K562 (cell line): ENCODE results near the gene NLRX1. TPM values are rescaled to one million over a fixed set of nuclear protein-coding genes. Genes with fewer than 3 reads are reported as not detected.
A peak's percentile ranks its signal among the peaks of the same experiment; 100 is the strongest.

Experiments used
- ARID4B ChIP-seq: sonication (generic); formaldehyde crosslinking; IDR thresholded peaks from 2 replicates; pipeline ENCODE4 v1.8.0; 2022; ENCODE audit warnings: mild to moderate bottlenecking, missing genetic modification reagents
- ATF7 ChIP-seq: fragments of 450-650 bp; IDR thresholded peaks from 2 replicates; pipeline ENCODE4 v1.7.1; 2014; ENCODE audit warnings: mild to moderate bottlenecking, moderate library complexity
- CUX1 ChIP-seq: fragments of 200-800 bp; sonication (Bioruptor generic); IDR thresholded peaks from 2 replicates; pipeline ENCODE4 v1.6.1; 2016; ENCODE audit warnings: missing genetic modification characterization, missing compliant biosample characterization
- EP300 ChIP-seq: IDR thresholded peaks from 2 replicates; pipeline ENCODE4 v1.6.1; 2012; ENCODE audit warnings: low read length, improper control_type of control experiment
- FIP1L1 ChIP-seq: fragments of 200-400 bp; formaldehyde crosslinking; IDR thresholded peaks from 2 replicates; pipeline ENCODE4 v1.6.1; 2018; ENCODE audit warnings: mild to moderate bottlenecking, low read depth, low read length; ENCODE audit not compliant: poor library complexity, severe bottlenecking
- FOXJ2 ChIP-seq: fragments of 200-800 bp; sonication (Bioruptor generic); IDR thresholded peaks from 2 replicates; pipeline ENCODE4 v1.6.1; 2016; ENCODE audit warnings: missing genetic modification characterization, missing compliant biosample characterization
- HDAC6 ChIP-seq: IDR thresholded peaks from 2 replicates; pipeline ENCODE4 v1.6.1; 2012; ENCODE audit warnings: low read depth, mild to moderate bottlenecking, control low read depth, inconsistent platforms, low read length, moderate library complexity
- KLF1 ChIP-seq: fragments of 450-650 bp; IDR thresholded peaks from 2 replicates; pipeline ENCODE4 v1.6.1; 2016; ENCODE audit warnings: missing genetic modification characterization, missing compliant biosample characterization
- KLF13 ChIP-seq: fragments of 450-650 bp; IDR thresholded peaks from 2 replicates; pipeline ENCODE4 v1.6.1; 2016; ENCODE audit warnings: missing genetic modification characterization, low read depth, mild to moderate bottlenecking, missing compliant biosample characterization, moderate library complexity, borderline replicate concordance
- NFIC ChIP-seq: fragments of 450-650 bp; IDR thresholded peaks from 2 replicates; pipeline ENCODE4 v1.6.1; 2017; ENCODE audit warnings: mild to moderate bottlenecking, inconsistent platforms
- NONO ChIP-seq, 2 experiments: fragments of 200-400 bp in 1 of 2; fragments of 450-650 bp in 1 of 2; formaldehyde crosslinking in 1 of 2; IDR thresholded peaks; 2 replicates each; pipeline ENCODE4 v1.6.1; 2017; ENCODE audit warnings: low read depth in 2 of 2, mild to moderate bottlenecking in 2 of 2, moderate library complexity in 2 of 2, low read length in 1 of 2
- PHF20 ChIP-seq: fragments of 450-650 bp; IDR thresholded peaks from 2 replicates; pipeline ENCODE4 v1.6.1; 2018; ENCODE audit not compliant: partially characterized antibody
- TCF3 ChIP-seq: sonication (generic); formaldehyde crosslinking; IDR thresholded peaks from 2 replicates; pipeline ENCODE4 v1.4.0; 2020; ENCODE audit warnings: mild to moderate bottlenecking, missing genetic modification reagents
- ZBTB49 ChIP-seq: sonication (generic); formaldehyde crosslinking; IDR thresholded peaks from 2 replicates; pipeline ENCODE4 v1.8.0; 2022; ENCODE audit warnings: missing genetic modification reagents, mild to moderate bottlenecking, borderline replicate concordance
- ZNF134 ChIP-seq: fragments of 250-450 bp; sonication (Bioruptor Pico); conservative IDR thresholded peaks from 2 replicates; pipeline ENCODE4 v1.4.0; 2020
- ZNF253 ChIP-seq: fragments of 250-450 bp; sonication (Bioruptor Pico); conservative IDR thresholded peaks from 2 replicates; pipeline ENCODE4 v1.6.1; 2021; ENCODE audit warnings: mild to moderate bottlenecking
- ZNF445 ChIP-seq: fragments of 250-450 bp; sonication (Bioruptor Pico); IDR thresholded peaks from 2 replicates; pipeline ENCODE4 v1.4.0; 2020; ENCODE audit warnings: low read depth, mild to moderate bottlenecking, moderate library complexity
- ZNF586 ChIP-seq: fragments of 450-650 bp; formaldehyde crosslinking; conservative IDR thresholded peaks from 2 replicates; pipeline ENCODE4 v1.4.0; 2020; ENCODE audit warnings: mild to moderate bottlenecking, moderate library complexity
- polyA plus RNA-seq, 8 experiments: library from polyadenylated mRNA; depleted of rRNA in 4 of 8; stranded (reverse) in 5 of 8; unstranded in 3 of 8; fragments of >200 nt; fragmentation: Nextera tagmentation in 2 of 8; fragmentation: Illumina TruSeq in 1 of 8; extraction: Ambion mirVana in 2 of 8; extraction: Trizol in 1 of 8; gene quantifications; 2 replicates each; pipeline versions ENCODE4 v1.2.1 to v1.2.3, GENCODE V29; 2011 to 2014; ENCODE audit warnings: inconsistent platforms in 1 of 8, missing spikeins in 1 of 8
- total RNA-seq, 7 experiments: library from RNA; depleted of rRNA in 6 of 7; stranded (reverse); fragments of >200 nt in 6 of 7; fragmentation: Illumina TruSeq in 2 of 7; extraction: Trizol in 2 of 7; gene quantifications; 2 replicates each; pipeline versions ENCODE4 v1.2.1 to v1.2.3, GENCODE V29; 2011 to 2021; ENCODE audit warnings: low replicate concordance in 1 of 7

NLRX1 gene
- total and polyA plus RNA-seq, 9 of the 15 experiments (the other 6 are each of a cell fraction or from before 2014, with no cell fraction given) = 0.04 to 2.3 (median 0.69) TPM

GRCh38 chr11:119172513-119172912 lies 4.0 kb downstream of the NLRX1 start (continued):
- TF ChIP-seq ARID4B (CRISPR knock-in tag) (no peak), PHF20 (no peak), EP300 (peak; percentile 3; the same call in 1 of the 2 replicates), ZNF586 (CRISPR knock-in tag) (no peak), FOXJ2 (tag) (no peak), TCF3 (peak; percentile 73), NFIC (0 out of 2 replicates have a peak, but pooled peaks have one; percentile 24), CUX1 (CRISPR knock-in tag) (no peak), HDAC6 (no peak), ZNF134 (CRISPR knock-in tag) (no peak), ZNF445 (CRISPR knock-in tag) (no peak), KLF13 (tag) (no peak), NONO (IDR thresholded peaks at IDR 0.05; ENCODE audit: low read depth in 2 of 2, low read length in 1 of 2) (no peak), ZBTB49 (CRISPR knock-in tag) (no peak), ATF7 (0 out of 2 replicates have a peak, but pooled peaks have one; percentile 27), ZNF253 (CRISPR knock-in tag) (no peak), KLF1 (tag) (no peak), FIP1L1 (no peak)
